HG03060 (cell line): ENCODE results near the gene WDR37.
"Not testable (repeated sequence)": the region's sequence is repeated elsewhere in the genome, so short reads cannot be mapped to it uniquely, and the experiment has no call there.

Source experiments
- ATAC-seq: cut with Tn5 transposase; IDR thresholded peaks from one replicate; pipeline ENCODE4 v1.9.1; 2021; ENCODE audit warnings: low read depth, moderate number of reproducible peaks; ENCODE audit not compliant: unreplicated experiment

WDR37 gene

GRCh38 chr10:1161315-1161673 lies 105.1 kb downstream of the WDR37 start:
- ATAC-seq = not testable (repeated sequence)

- ATAC-seq = no peak
These were observed 106.5 kb downstream of the WDR37 start for GRCh38 chr10:1162481-1163203.

GRCh38 chr10:1163204-1163660 lies 107.0 kb downstream of the WDR37 start:
- no peak for ATAC-seq

- ATAC-seq = no peak
These were observed 107.6 kb downstream of the WDR37 start for GRCh38 chr10:1163831-1164230.

GRCh38 chr10:1166101-1166827 lies 110.1 kb downstream of the WDR37 start:
- no peak for ATAC-seq

GRCh38 chr10:1166828-1167275 lies 110.7 kb downstream of the WDR37 start:
- ATAC-seq = no peak

GRCh38 chr10:1168763-1169162 lies 112.6 kb downstream of the WDR37 start:
- ATAC-seq = no peak

- ATAC-seq = no peak
These were observed 113.2 kb downstream of the WDR37 start for GRCh38 chr10:1169186-1169885.

GRCh38 chr10:1169981-1170866 lies 114.0 kb downstream of the WDR37 start:
- no peak for ATAC-seq

GRCh38 chr10:1170867-1171180 lies 114.6 kb downstream of the WDR37 start:
- ATAC-seq = no peak

- ATAC-seq = no peak
These were observed 115.0 kb downstream of the WDR37 start for GRCh38 chr10:1171182-1171581.

GRCh38 chr10:1171586-1171985 lies 115.4 kb downstream of the WDR37 start:
- ATAC-seq = no peak

- no peak for ATAC-seq
These were observed 116.2 kb downstream of the WDR37 start for GRCh38 chr10:1172256-1172984.

GRCh38 chr10:1173091-1173490 lies 116.9 kb downstream of the WDR37 start:
- no peak for ATAC-seq

- no peak for ATAC-seq
These were observed 117.8 kb downstream of the WDR37 start for GRCh38 chr10:1174022-1174421.

GRCh38 chr10:1175956-1176565 lies 119.9 kb downstream of the WDR37 start:
- ATAC-seq = no peak

GRCh38 chr10:1177936-1178335 lies 121.8 kb downstream of the WDR37 start:
- no peak for ATAC-seq

- no peak for ATAC-seq
These were observed 122.3 kb downstream of the WDR37 start for GRCh38 chr10:1178506-1178905.

- ATAC-seq = no peak
These were observed 123.3 kb downstream of the WDR37 start for GRCh38 chr10:1179346-1180070.
